ENCODE measurements around the gene ADI1. TPM values are rescaled to one million over a fixed set of nuclear protein-coding genes. Genes with fewer than 3 reads are reported as not detected.
A peak's percentile ranks its signal among the peaks of the same experiment; 100 is the strongest.

The ADI1 gene
- total and polyA plus RNA-seq, 7 donors = 35.7 to 114 (median 86.3) TPM

DNA sequence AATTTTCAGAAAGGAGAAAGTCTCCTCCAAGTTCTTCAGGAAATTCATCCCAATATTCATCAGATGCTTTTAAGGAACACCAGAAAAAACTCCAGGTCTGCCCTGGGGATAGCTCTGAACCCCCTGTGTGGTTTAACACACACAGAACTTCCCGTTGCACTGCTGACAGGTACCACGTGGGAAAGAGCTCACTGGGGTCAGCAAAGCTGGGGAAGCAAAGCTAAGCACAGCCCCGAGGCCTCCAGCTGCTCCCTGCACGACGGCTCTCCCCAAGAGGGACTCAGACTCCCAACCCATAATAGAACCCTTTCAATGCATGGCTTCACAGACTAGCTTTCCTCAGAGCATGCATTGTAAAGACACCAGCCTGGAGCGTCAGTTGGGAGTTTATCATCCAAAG is 28.0 kb downstream of the ADI1 start:
- Histone ChIP-seq H3K27me3 (no peaks in the 10 kb centered on the region), H3K36me3 (peaks cover 0 to 15% (median 6%) of the 10 kb centered on the region in 4 donors), H3K4me3 (no peak overlapping the region), H3K4me1 (peaks cover 0 to 4% (median 0%) of the 10 kb centered on the region in 4 donors), H3K27ac (no peak overlapping the region), H3K9me3 (no peaks in the 10 kb centered on the region)
- intact Hi-C loops (cut with DNase I) = no loop called here
- DNase-seq = no peak
- TF ChIP-seq POLR2AphosphoS5 (IDR thresholded peaks at IDR 0.05) = no peak
- no peak for TF ChIP-seq POLR2A (IDR thresholded peaks at IDR 0.05)
- TF ChIP-seq, protein P1, sequence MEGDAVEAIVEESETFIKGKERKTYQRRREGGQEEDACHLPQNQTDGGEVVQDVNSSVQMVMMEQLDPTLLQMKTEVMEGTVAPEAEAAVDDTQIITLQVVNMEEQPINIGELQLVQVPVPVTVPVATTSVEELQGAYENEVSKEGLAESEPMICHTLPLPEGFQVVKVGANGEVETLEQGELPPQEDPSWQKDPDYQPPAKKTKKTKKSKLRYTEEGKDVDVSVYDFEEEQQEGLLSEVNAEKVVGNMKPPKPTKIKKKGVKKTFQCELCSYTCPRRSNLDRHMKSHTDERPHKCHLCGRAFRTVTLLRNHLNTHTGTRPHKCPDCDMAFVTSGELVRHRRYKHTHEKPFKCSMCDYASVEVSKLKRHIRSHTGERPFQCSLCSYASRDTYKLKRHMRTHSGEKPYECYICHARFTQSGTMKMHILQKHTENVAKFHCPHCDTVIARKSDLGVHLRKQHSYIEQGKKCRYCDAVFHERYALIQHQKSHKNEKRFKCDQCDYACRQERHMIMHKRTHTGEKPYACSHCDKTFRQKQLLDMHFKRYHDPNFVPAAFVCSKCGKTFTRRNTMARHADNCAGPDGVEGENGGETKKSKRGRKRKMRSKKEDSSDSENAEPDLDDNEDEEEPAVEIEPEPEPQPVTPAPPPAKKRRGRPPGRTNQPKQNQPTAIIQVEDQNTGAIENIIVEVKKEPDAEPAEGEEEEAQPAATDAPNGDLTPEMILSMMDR (IDR thresholded peaks at IDR 0.05) = no peak
- TF ChIP-seq EP300 (IDR thresholded peaks at IDR 0.05) = no peak
- WGBS, 2 donors = 37 to 67% methylated on average over 6 of the region's 6 CpGs

DNA sequence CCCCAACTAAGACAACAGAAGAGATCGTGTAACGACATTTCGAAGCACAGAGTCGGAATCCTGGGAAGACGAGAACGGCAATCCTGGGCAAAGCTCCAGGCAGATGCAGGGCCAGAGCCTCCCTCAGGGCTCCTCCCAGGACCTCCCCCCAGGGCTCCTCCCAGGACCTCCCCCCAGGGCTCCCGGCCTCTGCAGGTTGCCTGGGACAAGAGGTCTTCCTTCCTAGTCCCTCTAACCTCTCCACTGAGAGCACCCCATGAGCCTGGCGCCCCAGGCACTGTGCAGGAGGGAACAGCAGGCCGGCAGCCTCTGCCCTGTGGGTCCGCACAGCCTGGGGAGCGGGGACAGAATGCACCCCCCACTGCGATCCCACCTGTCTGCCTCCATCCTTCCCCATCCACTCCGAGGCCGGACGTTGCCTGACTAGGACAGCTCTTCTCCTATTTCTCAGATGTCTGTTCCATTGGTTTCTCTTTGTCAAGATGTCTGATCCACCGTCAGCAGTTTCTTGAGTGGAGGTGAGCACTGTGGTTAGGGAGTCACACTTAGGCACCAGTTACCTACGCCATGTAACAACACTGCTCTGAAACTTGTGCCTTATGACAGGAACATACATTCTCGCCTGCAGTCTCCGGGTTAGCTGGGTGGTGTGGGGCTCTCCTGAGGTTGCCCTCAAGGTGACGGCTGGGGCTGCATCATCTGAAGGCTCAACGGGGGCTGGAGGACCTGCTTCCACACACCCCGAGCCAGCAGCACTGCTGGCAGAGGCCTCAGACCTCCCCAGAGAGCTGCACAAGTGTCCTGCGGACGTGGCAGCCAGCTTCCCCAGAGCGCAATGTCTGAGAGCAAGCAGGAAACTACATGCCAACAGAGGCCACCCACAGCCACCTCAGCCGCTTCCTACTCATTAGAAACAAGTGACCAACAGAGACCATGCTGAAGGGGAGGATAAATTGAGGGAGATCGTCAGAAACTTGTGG is 28.9 kb downstream of the ADI1 start:
- no peaks in the 10 kb centered on the region for H3K9me3 ChIP-seq
- no peak overlapping the region for H3K4me3 ChIP-seq
- H3K27me3 ChIP-seq = no peaks in the 10 kb centered on the region
- WGBS, 2 donors = 77 to 88% methylated on average over 27 of the region's 27 CpGs
- H3K27ac ChIP-seq = no peak overlapping the region
- H3K36me3 ChIP-seq = peaks cover 0 to 8% (median 5%) of the 10 kb centered on the region in 4 donors
- intact Hi-C loops (cut with DNase I) = no loop called here
- H3K4me1 ChIP-seq = peaks cover 0 to 4% (median 0%) of the 10 kb centered on the region in 4 donors
- peak; percentile 44 for DNase-seq
- TF ChIP-seq POLR2AphosphoS5 (IDR thresholded peaks at IDR 0.05) = no peak
- no peak for TF ChIP-seq EP300 (IDR thresholded peaks at IDR 0.05)
- TF ChIP-seq, protein P1 (IDR thresholded peaks at IDR 0.05) = no peak
- no peak for TF ChIP-seq POLR2A (IDR thresholded peaks at IDR 0.05)

DNA sequence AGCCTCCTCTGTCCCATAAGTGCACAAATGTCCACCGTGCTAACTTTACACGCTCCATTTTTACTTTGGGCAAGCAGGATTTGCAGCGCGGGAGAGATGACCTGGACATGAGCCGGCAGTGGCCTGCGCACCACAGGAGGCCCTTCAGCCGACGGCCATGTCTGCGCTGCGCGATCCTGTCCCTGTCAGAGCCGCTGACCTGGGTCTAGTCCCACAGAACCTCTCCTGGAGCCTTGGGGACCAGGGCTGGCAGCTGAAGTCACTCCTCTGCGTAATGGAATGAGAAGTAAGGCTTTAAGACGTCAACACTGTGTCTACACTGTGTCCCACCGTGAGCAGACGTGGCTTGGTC is 29.6 kb downstream of the ADI1 start:
- Histone ChIP-seq H3K9me3 (no peaks in the 10 kb centered on the region), H3K4me3 (no peak overlapping the region), H3K36me3 (peaks cover 0 to 6% (median 0%) of the 10 kb centered on the region in 4 donors), H3K27me3 (no peaks in the 10 kb centered on the region), H3K4me1 (peaks cover 0 to 4% (median 0%) of the 10 kb centered on the region in 4 donors), H3K27ac (no peak overlapping the region)
- 94 to 96% methylated on average over 16 of the region's 16 CpGs for WGBS, 2 donors
- intact Hi-C loops (cut with DNase I) = no loop called here
- no peak for DNase-seq
- no peak for TF ChIP-seq POLR2AphosphoS5 (IDR thresholded peaks at IDR 0.05)

DNA sequence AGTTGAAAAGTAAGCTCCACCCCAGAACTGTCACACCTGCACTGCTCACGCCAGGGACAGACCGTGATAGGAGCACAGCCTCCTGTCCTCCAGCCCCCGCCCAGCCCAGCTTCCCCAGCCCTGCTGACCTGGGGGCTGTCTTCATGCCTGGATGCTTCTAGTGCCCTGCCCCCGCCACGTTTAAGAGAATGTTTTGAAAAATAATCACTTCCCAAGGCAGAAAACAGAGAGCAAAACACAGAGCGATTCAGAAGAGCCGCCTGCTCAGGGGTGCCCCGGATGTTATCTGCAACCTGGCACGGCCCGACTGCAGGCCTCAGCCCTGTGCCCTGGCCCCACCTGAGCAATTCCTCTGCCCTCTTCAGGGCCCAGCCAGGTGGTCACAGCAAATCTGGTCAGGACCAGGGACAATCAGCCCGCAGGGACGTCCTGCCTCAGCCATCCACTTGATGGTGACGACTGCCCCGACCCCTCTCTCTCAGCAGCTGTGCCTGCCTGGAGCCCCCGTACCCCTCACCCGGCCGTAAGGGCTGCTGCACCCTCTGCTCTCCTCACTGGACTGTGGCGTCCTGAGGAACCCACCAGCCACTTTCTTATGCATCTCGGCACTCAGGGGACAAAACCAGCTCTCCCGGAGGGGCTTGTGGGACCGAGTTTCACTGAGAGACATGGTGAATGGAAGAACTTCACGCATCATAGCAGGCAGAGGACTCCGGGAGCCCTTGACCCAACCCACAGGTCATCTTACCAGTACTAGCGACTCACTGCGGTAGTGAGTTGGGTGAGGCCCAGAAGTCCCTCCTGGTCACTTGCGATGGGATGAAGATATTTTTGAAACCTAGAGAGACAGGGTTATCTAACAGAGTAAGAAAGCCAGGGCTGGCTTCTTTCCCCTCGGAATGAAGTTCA is 30.2 kb downstream of the ADI1 start:
- TF ChIP-seq POLR2AphosphoS5 (IDR thresholded peaks at IDR 0.05) = no peak
- no peak for TF ChIP-seq POLR2A (IDR thresholded peaks at IDR 0.05)
- no peak for TF ChIP-seq EP300 (IDR thresholded peaks at IDR 0.05)
- TF ChIP-seq, protein P1 (IDR thresholded peaks at IDR 0.05) = no peak
- intact Hi-C loops (cut with DNase I) = no loop called here
- Histone ChIP-seq H3K36me3 (peaks cover 0 to 6% (median 0%) of the 10 kb centered on the region in 4 donors), H3K4me1 (peaks cover 0 to 4% (median 0%) of the 10 kb centered on the region in 4 donors), H3K27ac (no peak overlapping the region), H3K27me3 (no peaks in the 10 kb centered on the region), H3K9me3 (no peaks in the 10 kb centered on the region), H3K4me3 (no peak overlapping the region)
- DNase-seq = peak; percentile 59
- 61 to 77% methylated on average over 27 of the region's 27 CpGs for WGBS, 2 donors
